Body of pancreas (tissue), 4 donors: ENCODE data around the gene KIF25.

Experiments used
- CTCF ChIP-seq, 7 experiments: fragments of 450-650 bp in 4 of 7; fragments of 200-600 bp in 3 of 7; sonication (generic) in 3 of 7; IDR thresholded peaks; one replicate each; pipeline ENCODE4 v1.5.1; 2016 to 2019; ENCODE audit warnings: antibody characterized with exemption in 7 of 7
- POLR2A ChIP-seq, 3 donors: fragments of 450-650 bp; IDR thresholded peaks; one replicate each; pipeline ENCODE4 v1.6.1; 2016; ENCODE audit warnings: antibody characterized with exemption in 3 of 3, mild to moderate bottlenecking in 2 of 3

GRCh38 chr6:168061269-168062210 lies 64.1 kb downstream of the KIF25 start:
- TF ChIP-seq CTCF (IDR thresholded peaks at IDR 0.05) (no peak), POLR2A (IDR thresholded peaks at IDR 0.05) (no peak)
